Loucy (cell line): ENCODE data around the gene COL12A1.

ENCODE experiments used
- H2AFZ ChIP-seq: fragments of 200-600 bp; sonication (generic); 2 replicates; pipeline ENCODE4 v1.6.0; 2016; ENCODE audit warnings: antibody characterized with exemption, mild to moderate bottlenecking, low read length, moderate library complexity
- H3F3A ChIP-seq: fragments of 200-600 bp; 2 replicates; pipeline ENCODE4 v1.6.0; 2016; ENCODE audit warnings: antibody characterized with exemption, low read depth, mild to moderate bottlenecking
- H3K27me3 ChIP-seq: fragments of 200-600 bp; sonication (generic); 2 replicates; pipeline ENCODE4 v1.6.1; 2014; ENCODE audit warnings: low read length, mild to moderate bottlenecking; ENCODE audit not compliant: insufficient read depth, poor library complexity, severe bottlenecking
- H3K36me3 ChIP-seq: fragments of 200-600 bp; sonication (generic); 2 replicates; pipeline ENCODE4 v1.6.1; 2016; ENCODE audit warnings: low read length; ENCODE audit not compliant: insufficient read depth
- H3K4me1 ChIP-seq: fragments of 200-600 bp; sonication (generic); 2 replicates; pipeline ENCODE4 v1.5.1; 2014; ENCODE audit warnings: low read length, mild to moderate bottlenecking; ENCODE audit not compliant: insufficient read depth, poor library complexity, severe bottlenecking
- H3K4me2 ChIP-seq: fragments of 200-600 bp; sonication (generic); 2 replicates; pipeline ENCODE4 v1.6.0; 2014; ENCODE audit warnings: antibody characterized with exemption, low read length, low read depth, mild to moderate bottlenecking; ENCODE audit not compliant: poor library complexity, severe bottlenecking
- H3K4me3 ChIP-seq: fragments of 200-600 bp; sonication (generic); 2 replicates; pipeline ENCODE4 v1.5.1; 2014; ENCODE audit warnings: low read length, mild to moderate bottlenecking, mixed read lengths; ENCODE audit not compliant: poor library complexity, severe bottlenecking
- H3K79me2 ChIP-seq: fragments of 200-600 bp; sonication (generic); 2 replicates; pipeline ENCODE4 v1.6.1; 2014; ENCODE audit warnings: low read length; ENCODE audit not compliant: insufficient read depth
- H3K9ac ChIP-seq: fragments of 200-600 bp; sonication (generic); 2 replicates; pipeline ENCODE4 v1.6.0; 2014; ENCODE audit warnings: mild to moderate bottlenecking, low read depth, low read length, moderate library complexity; ENCODE audit not compliant: poor library complexity, severe bottlenecking
- H3K9me2 ChIP-seq: fragments of 200-600 bp; sonication (generic); replicated peaks from 2 replicates; pipeline ENCODE4 v1.6.1; 2016; ENCODE audit warnings: low read depth, low read length, mixed read lengths
- H3K9me3 ChIP-seq: fragments of 200-600 bp; sonication (generic); 2 replicates; pipeline ENCODE4 v1.6.1; 2014; ENCODE audit warnings: mild to moderate bottlenecking, antibody characterized with exemption, low read length, low read depth; ENCODE audit not compliant: insufficient read depth
- H4K20me1 ChIP-seq: fragments of 200-600 bp; sonication (generic); 2 replicates; pipeline ENCODE4 v1.6.0; 2014; ENCODE audit warnings: antibody characterized with exemption, low read length, mild to moderate bottlenecking; ENCODE audit not compliant: insufficient read depth, poor library complexity, severe bottlenecking
- EZH2phosphoT487 ChIP-seq: fragments of 200-600 bp; IDR thresholded peaks from 2 replicates; pipeline ENCODE4 v1.6.1; 2018; ENCODE audit warnings: antibody characterized with exemption, mild to moderate bottlenecking, moderate library complexity, borderline replicate concordance
- TF ChIP-seq, protein P1 (sequence below): fragments of 200-600 bp; sonication (generic); conservative IDR thresholded peaks from 2 replicates; pipeline ENCODE4 v1.5.1; 2014; ENCODE audit warnings: mild to moderate bottlenecking, antibody characterized with exemption, low read length

Gene COL12A1

DNA sequence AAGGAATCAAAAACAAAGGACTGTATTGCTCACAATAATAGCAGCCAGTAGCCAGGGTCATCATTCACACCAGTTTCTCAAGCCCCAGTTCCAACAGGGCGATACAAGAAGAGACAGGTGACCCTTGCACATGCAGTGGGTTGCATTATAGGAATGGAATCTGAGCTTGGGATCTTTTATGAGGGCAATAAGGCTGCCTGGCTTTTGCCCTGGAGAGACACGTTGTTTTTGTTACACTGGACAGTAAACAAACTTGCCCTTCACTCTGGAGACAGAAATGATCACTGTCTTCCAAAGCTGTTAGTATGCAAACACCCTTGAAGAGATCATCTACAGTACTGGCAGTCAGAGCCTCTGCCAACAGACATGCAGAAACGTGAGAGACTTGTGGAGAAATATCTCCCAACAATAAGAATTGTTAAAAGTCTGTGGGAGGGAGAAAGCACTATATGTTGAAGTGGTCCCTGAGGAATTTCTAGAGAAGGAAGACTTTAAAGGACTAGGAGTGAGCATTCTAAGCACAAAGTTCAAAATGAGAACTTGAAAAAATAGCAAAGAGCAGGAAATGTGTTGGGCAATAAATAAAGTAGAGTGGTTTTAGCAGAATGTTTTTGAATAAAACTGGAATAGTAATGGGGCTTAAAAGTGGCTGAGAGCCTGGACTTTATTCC, 6.2 kb upstream of the COL12A1 start:
- no peaks in the 10 kb centered on the region for H3K9me2 ChIP-seq
- TF ChIP-seq, protein P1, sequence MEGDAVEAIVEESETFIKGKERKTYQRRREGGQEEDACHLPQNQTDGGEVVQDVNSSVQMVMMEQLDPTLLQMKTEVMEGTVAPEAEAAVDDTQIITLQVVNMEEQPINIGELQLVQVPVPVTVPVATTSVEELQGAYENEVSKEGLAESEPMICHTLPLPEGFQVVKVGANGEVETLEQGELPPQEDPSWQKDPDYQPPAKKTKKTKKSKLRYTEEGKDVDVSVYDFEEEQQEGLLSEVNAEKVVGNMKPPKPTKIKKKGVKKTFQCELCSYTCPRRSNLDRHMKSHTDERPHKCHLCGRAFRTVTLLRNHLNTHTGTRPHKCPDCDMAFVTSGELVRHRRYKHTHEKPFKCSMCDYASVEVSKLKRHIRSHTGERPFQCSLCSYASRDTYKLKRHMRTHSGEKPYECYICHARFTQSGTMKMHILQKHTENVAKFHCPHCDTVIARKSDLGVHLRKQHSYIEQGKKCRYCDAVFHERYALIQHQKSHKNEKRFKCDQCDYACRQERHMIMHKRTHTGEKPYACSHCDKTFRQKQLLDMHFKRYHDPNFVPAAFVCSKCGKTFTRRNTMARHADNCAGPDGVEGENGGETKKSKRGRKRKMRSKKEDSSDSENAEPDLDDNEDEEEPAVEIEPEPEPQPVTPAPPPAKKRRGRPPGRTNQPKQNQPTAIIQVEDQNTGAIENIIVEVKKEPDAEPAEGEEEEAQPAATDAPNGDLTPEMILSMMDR = no peak
- TF ChIP-seq EZH2phosphoT487 = no peak
- H3K4me3 ChIP-seq = no peak overlapping the region
- H3K9me3 ChIP-seq = no peaks in the 10 kb centered on the region
- peaks cover 11% of the 10 kb centered on the region for H3K4me1 ChIP-seq
- peak overlapping the region; percentile 70 for H2AFZ ChIP-seq
- H3K9ac ChIP-seq = no peak overlapping the region
- H4K20me1 ChIP-seq = no peaks in the 10 kb centered on the region
- no peaks in the 10 kb centered on the region for H3F3A ChIP-seq
- peak overlapping the region; percentile 38 for H3K4me2 ChIP-seq
- no peaks in the 10 kb centered on the region for H3K27me3 ChIP-seq
- H3K79me2 ChIP-seq = no peaks in the 10 kb centered on the region
- H3K36me3 ChIP-seq = no peaks in the 10 kb centered on the region

DNA sequence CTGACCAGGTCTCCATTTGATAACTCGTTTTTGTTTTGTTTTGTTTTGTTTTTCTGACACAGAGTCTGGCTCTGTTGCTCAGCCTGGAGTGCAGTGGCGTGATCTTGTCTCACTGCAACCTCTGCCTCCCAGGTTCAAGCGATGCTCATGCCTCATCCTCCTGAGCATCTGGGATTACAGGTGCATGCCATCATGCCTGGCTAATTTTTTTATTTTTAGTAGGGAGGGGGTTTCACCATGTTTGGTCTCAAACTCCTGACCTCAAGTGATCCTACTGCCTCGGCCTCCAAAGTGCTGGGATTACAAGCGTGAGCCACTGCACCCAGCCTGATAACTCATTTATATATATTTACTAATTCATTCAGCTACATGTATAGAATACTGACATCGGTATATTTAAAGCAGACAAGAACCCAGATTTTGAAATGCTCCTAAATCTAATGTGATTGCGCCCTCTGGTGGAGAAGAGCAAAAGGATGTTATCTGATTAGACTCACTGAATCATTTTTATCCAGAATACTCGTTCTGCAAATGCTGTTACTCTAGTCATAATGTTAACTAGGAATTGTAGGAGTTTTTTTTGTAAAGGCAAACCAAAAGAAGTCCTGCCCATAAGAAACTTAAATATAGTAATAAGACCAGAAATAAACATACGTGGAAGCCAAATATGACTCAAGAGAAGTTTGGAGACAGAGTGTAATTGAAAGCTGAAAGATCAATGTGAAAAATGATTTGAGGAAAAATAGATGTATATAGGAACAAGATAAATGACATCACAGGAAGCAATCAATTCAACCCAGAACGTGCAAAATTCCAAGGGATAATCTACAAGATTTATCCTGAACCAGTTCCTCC, 5.3 kb upstream of the COL12A1 start:
- Histone ChIP-seq H3K9me3 (no peaks in the 10 kb centered on the region), H3K4me1 (peaks cover 11% of the 10 kb centered on the region), H4K20me1 (no peaks in the 10 kb centered on the region), H3K4me2 (peak overlapping the region; percentile 38), H3K79me2 (no peaks in the 10 kb centered on the region), H3K27me3 (no peaks in the 10 kb centered on the region), H3K9me2 (no peaks in the 10 kb centered on the region), H2AFZ (no peak overlapping the region; the same call in 1 of the 2 replicates), H3K36me3 (no peaks in the 10 kb centered on the region), H3F3A (no peaks in the 10 kb centered on the region), H3K4me3 (no peak overlapping the region), H3K9ac (no peak overlapping the region)
- TF ChIP-seq EZH2phosphoT487 = no peak
- TF ChIP-seq, protein P1 = peak; percentile 86

DNA sequence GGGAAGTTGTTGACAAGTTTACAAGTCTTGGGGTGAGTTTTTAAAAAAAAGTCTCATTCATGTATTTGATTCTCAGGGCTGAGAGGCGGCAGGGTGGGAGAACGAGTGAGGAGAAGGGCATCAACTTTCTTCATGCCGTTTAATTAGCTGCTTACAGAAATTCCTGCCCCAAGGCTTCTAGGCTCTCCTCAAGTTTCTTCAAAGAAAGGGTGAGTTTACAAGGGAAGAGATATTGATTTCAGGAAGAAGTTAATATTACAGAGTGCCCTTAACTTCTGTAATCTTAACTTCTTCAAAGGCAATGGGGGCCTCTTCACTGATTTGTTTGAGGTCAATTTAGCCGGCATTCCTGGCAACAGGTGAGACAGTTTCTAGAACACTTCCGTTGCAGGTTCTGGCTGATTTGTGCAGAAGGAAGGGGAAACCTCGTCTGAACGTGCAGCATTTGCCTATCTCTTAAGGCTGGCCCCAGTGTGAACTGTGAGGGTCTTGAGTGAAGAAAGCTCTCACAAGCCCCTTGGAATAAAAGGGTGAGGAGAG, 3.4 kb upstream of the COL12A1 start:
- Histone ChIP-seq H3F3A (no peaks in the 10 kb centered on the region), H3K4me1 (peaks cover 11% of the 10 kb centered on the region), H3K27me3 (no peaks in the 10 kb centered on the region), H3K9me2 (no peaks in the 10 kb centered on the region), H3K9me3 (no peaks in the 10 kb centered on the region), H4K20me1 (no peaks in the 10 kb centered on the region), H3K4me3 (peak overlapping the region; percentile 60), H3K9ac (no peak overlapping the region), H2AFZ (peak overlapping the region; percentile 70), H3K4me2 (peak overlapping the region; percentile 65), H3K79me2 (no peaks in the 10 kb centered on the region), H3K36me3 (no peaks in the 10 kb centered on the region)
- TF ChIP-seq, protein P1 = no peak
- no peak for TF ChIP-seq EZH2phosphoT487
